ENCODE results near the gene RHOF.

GRCh38 chr12:121791671-121792551 is 1.6 kb downstream of the RHOF start:
- TF ChIP-seq CTCF (IDR thresholded peaks at IDR 0.05) (no peak), POLR2A (IDR thresholded peaks at IDR 0.05) (no peak), POLR2AphosphoS5 (IDR thresholded peaks at IDR 0.05) (no peak), EP300 (IDR thresholded peaks at IDR 0.05) (no peak)

Measured in gastroesophageal sphincter (tissue), 3 donors.